Fibroblast of peridontal ligament (primary cell): ENCODE results near the gene POM121L2.

Experiments
- DNase-seq: peaks from one replicate; pipeline ENCODE4 v3.0.0-alpha.2; 2010; ENCODE audit errors: extremely low read depth

POM121L2 gene

GRCh38 chr6:27312146-27312949, at the start of gene POM121L2:
POM121L2 (minus strand) TSS chr6:27312273; CDS start chr6:27312170, 103 bp downstream.
- DNase-seq = peak; percentile 21

- no peak for DNase-seq
Observed at GRCh38 chr6:27359231-27359630, 47.2 kb upstream of the POM121L2 start.

GRCh38 chr6:27358786-27359185, 46.7 kb upstream of the POM121L2 start:
- no peak for DNase-seq

- no peak for DNase-seq
Observed at GRCh38 chr6:27352850-27353249, 40.8 kb upstream of the POM121L2 start.

- no peak for DNase-seq
Observed at GRCh38 chr6:27334141-27334540, 22.1 kb upstream of the POM121L2 start.

- no peak for DNase-seq
Observed at GRCh38 chr6:27333642-27334040, 21.6 kb upstream of the POM121L2 start.

- DNase-seq = peak; percentile 65
Observed at GRCh38 chr6:27332692-27333641, 20.9 kb upstream of the POM121L2 start.

- no peak for DNase-seq
Observed at GRCh38 chr6:27327023-27327738, 15.1 kb upstream of the POM121L2 start.

GRCh38 chr6:27321901-27322300, 9.8 kb upstream of the POM121L2 start:
- no peak for DNase-seq

- DNase-seq = no peak
Observed at GRCh38 chr6:27321370-27321769, 9.3 kb upstream of the POM121L2 start.

GRCh38 chr6:27318973-27319372, 6.9 kb upstream of the POM121L2 start:
- DNase-seq = no peak

- DNase-seq = no peak
Observed at GRCh38 chr6:27314046-27314445, 2.0 kb upstream of the POM121L2 start.

- no peak for DNase-seq
Observed at GRCh38 chr6:27312950-27313271, 838 bp upstream of the POM121L2 start.

GRCh38 chr6:27311806-27312145, 297 bp downstream of the POM121L2 start:
- no peak for DNase-seq

- DNase-seq = no peak
Observed at GRCh38 chr6:27303613-27304272, 8.3 kb downstream of the POM121L2 start.

GRCh38 chr6:27297857-27298730, 14.0 kb downstream of the POM121L2 start:
- DNase-seq = peak; percentile 67

- DNase-seq = no peak
Observed at GRCh38 chr6:27297484-27297856, 14.6 kb downstream of the POM121L2 start.

- DNase-seq = peak; percentile 29
Observed at GRCh38 chr6:27296106-27296783, 15.8 kb downstream of the POM121L2 start.

- peak; percentile 80 for DNase-seq
Observed at GRCh38 chr6:27295301-27296079, 16.6 kb downstream of the POM121L2 start.
